Kidney (tissue), 14 donors: ENCODE data around the gene CDX1. TPM values are rescaled to one million over a fixed set of nuclear protein-coding genes. Genes with fewer than 3 reads are reported as not detected.
A peak's percentile ranks its signal among the peaks of the same experiment; 100 is the strongest.

Experiments
- DNase-seq, 5 donors: peaks; one replicate each; pipeline ENCODE4 v3.0.0-alpha.2; 2013 to 2020
- FAIRE-seq: peaks from 2 replicates; lab custom pipeline; 2012; peaks lifted over from hg19 to GRCh38; lab: Jason Lieb, UNC
- H3K27ac ChIP-seq, 2 donors: one replicate each; pipeline ENCODE4 v1.7.0; 2013; ENCODE audit warnings: low read depth in 2 of 2, low read length in 2 of 2, inconsistent platforms in 1 of 2
- H3K27me3 ChIP-seq: one replicate; pipeline ENCODE4 v1.7.1; 2013; ENCODE audit warnings: low read length, inconsistent platforms; ENCODE audit not compliant: control insufficient read depth, insufficient read depth
- H3K36me3 ChIP-seq, 3 donors: one replicate each; pipeline versions ENCODE4 v1.7.0 to v1.7.1; 2013; ENCODE audit warnings: low read length in 3 of 3, control low read depth in 1 of 3, inconsistent platforms in 1 of 3; ENCODE audit not compliant: insufficient read depth in 3 of 3, control insufficient read depth in 2 of 3
- H3K4me1 ChIP-seq, 3 donors: one replicate each; pipeline versions ENCODE4 v1.7.0 to v1.7.1; 2013; ENCODE audit warnings: low read length in 3 of 3, inconsistent platforms in 1 of 3, low read depth in 1 of 3; ENCODE audit not compliant: control insufficient read depth in 2 of 3, insufficient read depth in 2 of 3
- H3K4me3 ChIP-seq, 3 donors: one replicate each; pipeline versions ENCODE4 v1.7.0 to v1.8.1; 2013; ENCODE audit warnings: low read length in 3 of 3, control low read depth in 1 of 3, inconsistent platforms in 1 of 3
- H3K9ac ChIP-seq, 3 donors: one replicate each; pipeline versions ENCODE4 v1.7.0 to v1.7.1; 2013; ENCODE audit warnings: low read length in 3 of 3, control low read depth in 1 of 3, inconsistent platforms in 1 of 3
- H3K9me3 ChIP-seq, 3 donors: one replicate each; pipeline versions ENCODE4 v1.7.0 to v1.7.1; 2013; ENCODE audit warnings: low read length in 3 of 3, control low read depth in 1 of 3, inconsistent platforms in 1 of 3; ENCODE audit not compliant: control insufficient read depth in 2 of 3, insufficient read depth in 1 of 3
- intact Hi-C: fragments of 100-400 bp; cut with DNase I; formaldehyde crosslinking; loops from one replicate; pipeline ENCODE4 v1.11.1; 2022
- polyA plus RNA-seq: library from polyadenylated mRNA; stranded (reverse); fragments of 350-450 nt; fragmentation: Illumina TruSeq; extraction: RNeasy Lipid Tissue Mini Kit (QIAGEN cat#74804); gene quantifications from one replicate; pipeline ENCODE4 v1.2.3, GENCODE V29; 2014; ENCODE audit warnings: low read depth, low replicate concordance; ENCODE audit not compliant: insufficient read depth
- total RNA-seq: library from RNA; stranded (reverse); fragmentation: NEBNext Ultra II Directional; extraction: Animal tissue kit (Norgen Biotek cat#: 25700); gene quantifications from one replicate; pipeline ENCODE4 v1.2.1, GENCODE V29; 2021
- TF ChIP-seq, protein P1 (sequence below): IDR thresholded peaks from 3 replicates; pipeline ENCODE4 v1.5.1; 2012; ENCODE audit warnings: mild to moderate bottlenecking, moderate library complexity, borderline replicate concordance; ENCODE audit not compliant: insufficient read depth; ENCODE audit errors: extremely low read depth
- donor health status: control.
- donor health status: control.
- donor health status: control.
- donor health status: control.
- donor health status: control.
- donor health status: DM: yes; HTN: yes; CAD: no.
- donor health status: Normal renal cell carcinoma (clear cell type).

The CDX1 gene
- total and polyA plus RNA-seq, 2 donors from 2014 or later: 0.39 TPM; not detected in 1

DNA sequence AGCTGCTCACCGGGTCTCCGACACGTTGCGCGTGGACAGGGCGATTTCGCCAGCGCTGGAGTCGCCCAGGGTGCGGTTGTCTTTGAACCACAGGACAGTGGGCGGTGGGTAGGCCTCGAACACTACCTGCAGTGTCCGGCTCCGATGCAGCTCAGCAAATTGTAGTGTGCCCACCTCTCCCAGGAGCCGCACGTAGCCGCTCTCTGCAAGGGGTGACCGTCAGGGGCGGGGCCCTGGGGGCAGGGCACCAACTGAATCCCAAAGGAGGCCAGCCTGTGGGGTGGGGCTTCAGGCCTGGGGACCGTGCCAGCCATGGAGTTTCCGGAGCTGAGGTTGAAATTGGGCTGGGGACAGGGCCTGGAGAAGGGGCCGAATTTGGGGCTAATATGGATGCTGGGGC, 33.8 kb upstream of the CDX1 start:
- no peak for FAIRE-seq

DNA sequence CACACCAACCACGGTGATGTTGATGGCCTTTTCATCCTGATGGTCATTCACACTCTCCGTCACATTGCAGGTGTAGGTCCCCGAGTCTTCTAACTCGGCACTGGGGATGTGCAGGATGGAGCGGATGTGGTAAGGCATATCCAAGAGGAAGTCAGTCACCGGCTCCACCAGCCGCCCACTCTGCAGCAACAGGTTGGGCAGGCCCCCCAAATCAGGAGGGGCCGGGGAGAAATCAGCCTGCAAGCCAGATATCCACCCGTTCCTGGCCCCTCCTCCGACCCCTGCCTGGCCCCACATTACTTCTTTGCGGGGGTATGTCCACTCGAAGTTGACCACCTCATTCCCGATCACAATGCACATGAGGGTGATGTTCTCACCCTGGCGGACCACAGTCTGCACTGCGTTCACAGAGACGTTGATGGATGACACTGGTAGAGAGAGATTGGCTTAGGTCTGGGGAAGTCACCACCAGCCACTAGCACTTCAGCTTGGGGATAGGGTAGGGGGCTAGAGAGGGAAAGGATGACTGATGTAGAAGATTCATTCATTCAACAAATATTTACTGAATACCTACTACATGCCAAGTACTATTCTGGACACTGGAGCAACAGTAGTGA, 32.9 kb upstream of the CDX1 start:
- intact Hi-C loops: no loop called here
- Histone ChIP-seq H3K36me3 (peaks cover 6 to 17% (median 11%) of the 10 kb centered on the region in 3 donors), H3K27me3 (no peaks in the 10 kb centered on the region), H3K9ac (no peak overlapping the region), H3K27ac (peak overlapping the region in 1 of 2 donors; percentile 42), H3K4me1 (peaks cover 12 to 28% (median 15%) of the 10 kb centered on the region in 3 donors), H3K9me3 (no peaks in the 10 kb centered on the region), H3K4me3 (no peak overlapping the region)
- no peak for FAIRE-seq
- peak in 1 of 5 donors; percentile 62 for DNase-seq
- TF ChIP-seq, protein P1, sequence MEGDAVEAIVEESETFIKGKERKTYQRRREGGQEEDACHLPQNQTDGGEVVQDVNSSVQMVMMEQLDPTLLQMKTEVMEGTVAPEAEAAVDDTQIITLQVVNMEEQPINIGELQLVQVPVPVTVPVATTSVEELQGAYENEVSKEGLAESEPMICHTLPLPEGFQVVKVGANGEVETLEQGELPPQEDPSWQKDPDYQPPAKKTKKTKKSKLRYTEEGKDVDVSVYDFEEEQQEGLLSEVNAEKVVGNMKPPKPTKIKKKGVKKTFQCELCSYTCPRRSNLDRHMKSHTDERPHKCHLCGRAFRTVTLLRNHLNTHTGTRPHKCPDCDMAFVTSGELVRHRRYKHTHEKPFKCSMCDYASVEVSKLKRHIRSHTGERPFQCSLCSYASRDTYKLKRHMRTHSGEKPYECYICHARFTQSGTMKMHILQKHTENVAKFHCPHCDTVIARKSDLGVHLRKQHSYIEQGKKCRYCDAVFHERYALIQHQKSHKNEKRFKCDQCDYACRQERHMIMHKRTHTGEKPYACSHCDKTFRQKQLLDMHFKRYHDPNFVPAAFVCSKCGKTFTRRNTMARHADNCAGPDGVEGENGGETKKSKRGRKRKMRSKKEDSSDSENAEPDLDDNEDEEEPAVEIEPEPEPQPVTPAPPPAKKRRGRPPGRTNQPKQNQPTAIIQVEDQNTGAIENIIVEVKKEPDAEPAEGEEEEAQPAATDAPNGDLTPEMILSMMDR: no peak

More for the DNA sequence above, 33.8 kb upstream of the CDX1 start:
- DNase-seq: peak in 1 of 5 donors; percentile 69
- no peaks in the 10 kb centered on the region for H3K27me3 ChIP-seq
- no peaks in the 10 kb centered on the region for H3K9me3 ChIP-seq
- H3K9ac ChIP-seq: no peak overlapping the region
- TF ChIP-seq, protein P1: no peak
- H3K36me3 ChIP-seq: peaks cover 6 to 19% (median 11%) of the 10 kb centered on the region in 3 donors
- H3K4me1 ChIP-seq: peaks cover 5 to 19% (median 7%) of the 10 kb centered on the region in 3 donors
- intact Hi-C loops: no loop called here
- no peak overlapping the region for H3K4me3 ChIP-seq
- H3K27ac ChIP-seq: no peak overlapping the region

DNA sequence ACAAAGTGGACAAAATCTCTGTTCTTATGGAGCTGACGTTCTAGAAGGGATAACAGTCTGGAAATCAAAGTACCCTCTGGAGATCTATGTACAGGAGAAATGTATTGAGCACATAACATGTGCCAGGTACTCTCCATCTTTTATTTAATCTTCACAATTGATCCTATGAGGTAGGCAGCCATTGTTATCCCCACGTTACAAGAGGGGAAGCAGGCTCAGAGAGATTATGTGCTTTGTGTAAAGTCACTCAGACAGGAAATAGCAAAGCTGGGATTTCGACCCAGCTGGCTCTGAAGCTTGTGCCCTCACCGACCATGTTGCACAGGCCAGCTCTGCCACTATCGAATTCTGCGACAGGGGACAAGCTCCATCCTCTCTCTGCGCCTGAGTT, 32.4 kb upstream of the CDX1 start:
- Histone ChIP-seq H3K9ac (no peak overlapping the region), H3K27me3 (no peaks in the 10 kb centered on the region), H3K9me3 (no peaks in the 10 kb centered on the region), H3K4me1 (peaks cover 16 to 33% (median 20%) of the 10 kb centered on the region in 3 donors), H3K4me3 (no peak overlapping the region), H3K36me3 (peaks cover 3 to 12% (median 10%) of the 10 kb centered on the region in 3 donors), H3K27ac (peak overlapping the region; percentile 0 to 42)
- intact Hi-C loops: no loop called here
- DNase-seq (peak in 1 of 5 donors; percentile 10), FAIRE-seq (no peak)
- TF ChIP-seq, protein P1: no peak
